DOHH2 (cell line): ENCODE data around the gene TCERG1.

ENCODE experiments used
- H3F3A ChIP-seq: fragments of 200-600 bp; sonication (generic), shearing (Covaris generic); 2 replicates; pipeline ENCODE4 v1.6.0; 2016; ENCODE audit warnings: antibody characterized with exemption, mild to moderate bottlenecking; ENCODE audit not compliant: control insufficient read depth, insufficient read depth
- H3K27ac ChIP-seq: fragments of 200-600 bp; sonication (generic); 2 replicates; pipeline ENCODE4 v1.5.1; 2014; ENCODE audit warnings: low read depth, mild to moderate bottlenecking, low read length, moderate library complexity
- H3K27me3 ChIP-seq: fragments of 200-600 bp; sonication (generic); 2 replicates; pipeline ENCODE4 v1.6.1; 2014; ENCODE audit warnings: mild to moderate bottlenecking, low read length, mixed read lengths; ENCODE audit not compliant: control insufficient read depth
- H3K36me3 ChIP-seq: fragments of 200-600 bp; sonication (generic); 2 replicates; pipeline ENCODE4 v1.6.1; 2014; ENCODE audit warnings: mild to moderate bottlenecking, low read length, moderate library complexity, mixed read lengths; ENCODE audit not compliant: control insufficient read depth
- H3K4me1 ChIP-seq: fragments of 200-600 bp; sonication (generic); 2 replicates; pipeline ENCODE4 v1.6.1; 2014; ENCODE audit warnings: mild to moderate bottlenecking, low read length, mixed read lengths; ENCODE audit not compliant: control insufficient read depth
- H3K4me2 ChIP-seq: fragments of 200-600 bp; sonication (generic); 2 replicates; pipeline ENCODE4 v1.6.0; 2014; ENCODE audit warnings: mild to moderate bottlenecking, low read length, moderate library complexity
- H3K4me3 ChIP-seq: fragments of 200-600 bp; sonication (generic); 2 replicates; pipeline ENCODE4 v1.5.1; 2014; ENCODE audit warnings: mild to moderate bottlenecking, low read length, mixed read lengths
- H3K79me2 ChIP-seq: fragments of 200-600 bp; sonication (generic); 2 replicates; pipeline ENCODE4 v1.6.1; 2014; ENCODE audit warnings: mild to moderate bottlenecking, low read length, mixed read lengths; ENCODE audit not compliant: control insufficient read depth
- H3K9me2 ChIP-seq: fragments of 200-600 bp; sonication (generic); replicated peaks from 2 replicates; pipeline ENCODE4 v1.6.1; 2014; ENCODE audit warnings: mild to moderate bottlenecking, low read length, mixed read lengths; ENCODE audit not compliant: control insufficient read depth
- H3K9me3 ChIP-seq: fragments of 200-600 bp; sonication (generic); 2 replicates; pipeline ENCODE4 v1.6.1; 2014; ENCODE audit warnings: antibody characterized with exemption, low read length, mixed read lengths; ENCODE audit not compliant: control insufficient read depth, insufficient read depth
- H4K20me1 ChIP-seq: fragments of 200-600 bp; sonication (generic); 2 replicates; pipeline ENCODE4 v1.6.0; 2014; ENCODE audit warnings: low read depth, mild to moderate bottlenecking, antibody characterized with exemption, low read length, moderate library complexity; ENCODE audit not compliant: control insufficient read depth, insufficient read depth
- CTCF ChIP-seq: fragments of 200-600 bp; sonication (generic); IDR thresholded peaks from one replicate; pipeline ENCODE4 v1.5.1; 2014; ENCODE audit warnings: antibody characterized with exemption, mild to moderate bottlenecking, low read depth, low read length; ENCODE audit not compliant: poor library complexity, severe bottlenecking
- EZH2phosphoT487 ChIP-seq: fragments of 200-600 bp; sonication (generic); IDR thresholded peaks from 2 replicates; pipeline ENCODE4 v1.6.1; 2017; ENCODE audit warnings: borderline replicate concordance, mild to moderate bottlenecking, antibody characterized with exemption, low read length, moderate library complexity, mixed read lengths

Gene TCERG1

DNA sequence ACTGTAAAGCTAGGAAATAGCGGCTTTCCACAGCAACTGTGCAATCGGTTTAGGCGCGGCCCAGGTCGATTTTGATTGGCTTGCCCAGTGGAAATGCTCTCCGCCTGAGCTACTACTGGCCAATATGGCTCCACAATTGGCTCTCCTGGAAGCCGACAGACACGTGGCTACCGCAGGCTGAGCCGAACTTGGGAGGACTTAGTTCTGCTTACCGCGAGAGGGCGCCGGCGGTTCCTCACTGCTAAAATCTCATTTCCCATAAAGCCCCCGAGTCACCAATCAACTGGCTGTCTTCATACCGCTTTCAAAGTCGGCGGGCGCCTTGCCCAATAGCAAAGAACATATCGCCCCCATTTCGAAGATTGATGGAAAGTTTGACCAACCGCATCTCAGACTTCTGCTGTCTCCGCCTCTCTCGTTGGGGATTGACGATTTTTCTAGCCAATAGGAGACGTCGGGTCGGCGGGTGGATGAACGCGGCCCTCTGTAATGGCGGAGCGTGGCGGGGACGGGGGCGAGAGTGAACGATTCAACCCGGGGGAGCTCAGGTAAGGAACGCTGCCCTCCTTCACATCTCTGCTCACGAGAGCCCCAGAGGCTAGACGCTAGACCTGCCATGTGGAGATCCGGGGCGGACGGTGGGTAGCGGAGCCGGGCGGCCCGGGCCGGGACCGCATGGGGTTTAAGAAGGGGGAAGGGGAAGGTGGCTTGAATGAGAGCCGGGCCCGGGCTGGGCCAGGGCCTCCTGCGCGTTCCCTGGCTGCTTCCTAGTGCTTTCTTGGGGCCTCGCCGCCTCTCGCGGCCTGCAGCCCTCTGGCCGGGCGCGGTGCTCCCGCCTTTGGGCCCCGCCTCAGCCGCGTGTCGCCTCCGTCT, at the start of gene TCERG1:
Gene TCERG1 (plus strand): TSS at position 473 of the 873 bp plus-strand sequence. CDS start 17 bp downstream, at position 490.
- peaks cover 50% of the 10 kb centered on the region for H3K79me2 ChIP-seq
- peak within 1 kb of the TSS; percentile 85 for H3K4me3 ChIP-seq
- no peaks in the 10 kb centered on the region for H3K9me2 ChIP-seq
- peaks cover 25% of the 10 kb centered on the region for H3K36me3 ChIP-seq
- peaks cover 25% of the 10 kb centered on the region for H4K20me1 ChIP-seq
- TF ChIP-seq CTCF (peak; percentile 86), EZH2phosphoT487 (no peak)
- H3K27ac ChIP-seq: peak within 1 kb of the TSS; percentile 67
- peaks cover 31% of the 10 kb centered on the region for H3K4me1 ChIP-seq
- no peaks in the 10 kb centered on the region for H3F3A ChIP-seq
- peaks cover 3% of the 10 kb centered on the region; the same call in 1 of the 2 replicates for H3K9me3 ChIP-seq
- H3K4me2 ChIP-seq: peak within 1 kb of the TSS; percentile 69
- no peaks in the 10 kb centered on the region for H3K27me3 ChIP-seq

DNA sequence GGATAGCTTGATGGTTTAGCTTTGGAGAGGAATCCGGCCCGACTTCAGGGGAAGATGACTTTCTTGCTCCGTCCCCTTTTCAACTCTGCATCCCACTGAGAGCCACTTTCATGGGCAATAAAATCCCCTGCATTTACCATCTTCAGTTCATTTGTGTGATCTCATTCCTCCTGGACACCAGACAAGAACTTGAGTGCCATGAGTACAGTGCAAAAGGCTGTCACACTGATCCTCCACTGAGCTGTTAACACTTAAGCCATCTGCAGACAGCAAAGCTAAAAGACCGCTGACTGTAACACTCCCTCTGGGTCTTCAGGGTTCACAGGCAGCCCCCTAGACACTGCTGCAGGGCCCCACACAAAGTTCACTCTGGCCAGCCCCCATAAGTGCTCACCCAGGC, 48.3 kb upstream of the TCERG1 start:
- H3K4me2 ChIP-seq: no peak overlapping the region
- H3K27me3 ChIP-seq: peaks cover 12% of the 10 kb centered on the region
- H3K4me3 ChIP-seq: no peak overlapping the region
- no peaks in the 10 kb centered on the region for H4K20me1 ChIP-seq
- H3K36me3 ChIP-seq: no peaks in the 10 kb centered on the region
- no peaks in the 10 kb centered on the region for H3F3A ChIP-seq
- H3K4me1 ChIP-seq: no peaks in the 10 kb centered on the region
- no peak overlapping the region for H3K27ac ChIP-seq
- no peaks in the 10 kb centered on the region for H3K79me2 ChIP-seq
- TF ChIP-seq EZH2phosphoT487: no peak
- no peak for TF ChIP-seq CTCF
- H3K9me3 ChIP-seq: no peaks in the 10 kb centered on the region
- no peaks in the 10 kb centered on the region for H3K9me2 ChIP-seq

DNA sequence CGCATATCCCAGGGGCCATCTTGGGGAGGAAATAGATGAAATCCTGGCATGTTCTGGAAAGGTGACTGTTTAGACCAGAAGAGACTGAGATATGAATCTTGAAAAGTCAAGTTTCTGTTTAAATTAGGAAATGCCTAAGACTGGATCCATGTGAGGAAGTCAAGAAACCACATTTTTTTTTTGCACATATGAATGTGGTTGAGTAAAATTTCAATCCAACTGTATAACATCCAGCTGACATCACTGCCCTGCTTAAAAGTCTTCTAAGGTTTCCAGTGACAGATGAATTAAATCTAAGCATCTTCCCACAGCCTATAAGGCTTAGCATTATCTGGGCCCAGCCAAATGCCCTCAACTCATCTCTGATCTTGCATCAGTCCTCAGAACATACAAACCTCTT, 47.7 kb upstream of the TCERG1 start:
- Histone ChIP-seq H3K4me1 (no peaks in the 10 kb centered on the region), H3K9me3 (no peaks in the 10 kb centered on the region), H3K9me2 (no peaks in the 10 kb centered on the region), H3F3A (no peaks in the 10 kb centered on the region), H3K27ac (no peak overlapping the region), H3K79me2 (no peaks in the 10 kb centered on the region), H3K4me2 (no peak overlapping the region), H3K27me3 (peaks cover 10% of the 10 kb centered on the region), H4K20me1 (no peaks in the 10 kb centered on the region), H3K36me3 (no peaks in the 10 kb centered on the region), H3K4me3 (no peak overlapping the region)
- no peak for TF ChIP-seq EZH2phosphoT487
- TF ChIP-seq CTCF: no peak
